Activated CD4-positive, alpha-beta T cell treated with anti-CD3 and anti-CD28 coated beads, Interleukin-2, amount 10 ng/mL, durations not matched to agents 24 days and 14 days (primary cell): ENCODE results near the gene SMIM24. TPM values are rescaled to one million over a fixed set of nuclear protein-coding genes. Genes with fewer than 3 reads are reported as not detected.

ENCODE experiments used
- DNase-seq: peaks from one replicate; pipeline ENCODE4 v3.0.0; 2022
- H3K27ac Mint-ChIP-seq: one replicate; pipeline ENCODE4 v1.8.0; 2022; ENCODE audit warnings: mild to moderate bottlenecking, mixed read lengths
- H3K27me3 Mint-ChIP-seq: one replicate; pipeline ENCODE4 v1.8.0; 2022; ENCODE audit warnings: mixed read lengths
- H3K36me3 Mint-ChIP-seq: one replicate; pipeline ENCODE4 v1.8.0; 2022; ENCODE audit warnings: low read depth, mild to moderate bottlenecking, mixed read lengths
- H3K4me1 Mint-ChIP-seq: one replicate; pipeline ENCODE4 v1.8.0; 2021; ENCODE audit warnings: mixed read lengths
- H3K4me3 Mint-ChIP-seq: one replicate; pipeline ENCODE4 v1.8.0; 2022; ENCODE audit warnings: mild to moderate bottlenecking, moderate library complexity, mixed read lengths
- H3K9me3 Mint-ChIP-seq: one replicate; pipeline ENCODE4 v1.8.0; 2021; ENCODE audit warnings: mixed read lengths
- intact Hi-C: fragments of 100-400 bp; cut with micrococcal nuclease; formaldehyde crosslinking; loops from one replicate; pipeline ENCODE4 v1.15.1; 2023
- total RNA-seq: library from RNA; stranded (reverse); gene quantifications from 2 replicates; pipeline ENCODE4 v1.2.3, GENCODE V29; 2022

The SMIM24 gene
- total RNA-seq, 1 donor from 2014 or later: not detected

GRCh38 chr19:3520166-3521103 is 40.1 kb upstream of the SMIM24 start:
- H3K36me3 Mint-ChIP-seq: peaks cover 16% of the 10 kb centered on the region
- no peak overlapping the region for H3K27ac Mint-ChIP-seq
- H3K27me3 Mint-ChIP-seq: no peaks in the 10 kb centered on the region
- H3K9me3 Mint-ChIP-seq: no peaks in the 10 kb centered on the region
- H3K4me1 Mint-ChIP-seq: peaks cover 5% of the 10 kb centered on the region
- intact Hi-C loops: no loop called here
- DNase-seq: no peak
- no peak overlapping the region for H3K4me3 Mint-ChIP-seq

- H3K4me3 Mint-ChIP-seq: no peak overlapping the region
- no peaks in the 10 kb centered on the region for H3K27me3 Mint-ChIP-seq
- no peak overlapping the region for H3K27ac Mint-ChIP-seq
- intact Hi-C loops: no loop called here
- no peak for DNase-seq
- no peaks in the 10 kb centered on the region for H3K9me3 Mint-ChIP-seq
- peaks cover 13% of the 10 kb centered on the region for H3K36me3 Mint-ChIP-seq
- H3K4me1 Mint-ChIP-seq: peaks cover 5% of the 10 kb centered on the region
These were observed 38.8 kb upstream of the SMIM24 start for GRCh38 chr19:3519126-3519525.

GRCh38 chr19:3518659-3519058 is 38.3 kb upstream of the SMIM24 start:
- intact Hi-C loops: no loop called here
- H3K27ac Mint-ChIP-seq: no peak overlapping the region
- no peaks in the 10 kb centered on the region for H3K9me3 Mint-ChIP-seq
- no peak for DNase-seq
- H3K4me3 Mint-ChIP-seq: no peak overlapping the region
- H3K27me3 Mint-ChIP-seq: no peaks in the 10 kb centered on the region
- peaks cover 5% of the 10 kb centered on the region for H3K4me1 Mint-ChIP-seq
- peaks cover 9% of the 10 kb centered on the region for H3K36me3 Mint-ChIP-seq

GRCh38 chr19:3518255-3518654 is 37.9 kb upstream of the SMIM24 start:
- Mint-ChIP-seq H3K27ac (no peak overlapping the region), H3K4me1 (peaks cover 5% of the 10 kb centered on the region), H3K27me3 (no peaks in the 10 kb centered on the region), H3K4me3 (no peak overlapping the region), H3K36me3 (peaks cover 7% of the 10 kb centered on the region), H3K9me3 (no peaks in the 10 kb centered on the region)
- intact Hi-C loops: no loop called here
- no peak for DNase-seq

- no peaks in the 10 kb centered on the region for H3K27me3 Mint-ChIP-seq
- no peak for DNase-seq
- peaks cover 7% of the 10 kb centered on the region for H3K36me3 Mint-ChIP-seq
- intact Hi-C loops: no loop called here
- peaks cover 5% of the 10 kb centered on the region for H3K4me1 Mint-ChIP-seq
- H3K27ac Mint-ChIP-seq: no peak overlapping the region
- no peak overlapping the region for H3K4me3 Mint-ChIP-seq
- no peaks in the 10 kb centered on the region for H3K9me3 Mint-ChIP-seq
These were observed 37.3 kb upstream of the SMIM24 start for GRCh38 chr19:3517638-3518037.

- DNase-seq: no peak
- Mint-ChIP-seq H3K27ac (no peak overlapping the region), H3K4me1 (peaks cover 5% of the 10 kb centered on the region), H3K36me3 (peaks cover 4% of the 10 kb centered on the region), H3K9me3 (no peaks in the 10 kb centered on the region), H3K4me3 (no peak overlapping the region), H3K27me3 (no peaks in the 10 kb centered on the region)
- intact Hi-C loops: no loop called here
These were observed 36.4 kb upstream of the SMIM24 start for GRCh38 chr19:3516675-3517207.

- no peak overlapping the region for H3K4me3 Mint-ChIP-seq
- no peak for DNase-seq
- H3K27ac Mint-ChIP-seq: no peak overlapping the region
- intact Hi-C loops: no loop called here
- peaks cover 2% of the 10 kb centered on the region for H3K36me3 Mint-ChIP-seq
- no peaks in the 10 kb centered on the region for H3K27me3 Mint-ChIP-seq
- no peaks in the 10 kb centered on the region for H3K9me3 Mint-ChIP-seq
- H3K4me1 Mint-ChIP-seq: peaks cover 5% of the 10 kb centered on the region
These were observed 35.6 kb upstream of the SMIM24 start for GRCh38 chr19:3515891-3516422.

GRCh38 chr19:3514930-3515329 is 34.6 kb upstream of the SMIM24 start:
- H3K36me3 Mint-ChIP-seq: peaks cover 2% of the 10 kb centered on the region
- no peak overlapping the region for H3K4me3 Mint-ChIP-seq
- no peaks in the 10 kb centered on the region for H3K27me3 Mint-ChIP-seq
- H3K4me1 Mint-ChIP-seq: peaks cover 6% of the 10 kb centered on the region
- intact Hi-C loops: no loop called here
- no peak overlapping the region for H3K27ac Mint-ChIP-seq
- DNase-seq: no peak
- no peaks in the 10 kb centered on the region for H3K9me3 Mint-ChIP-seq

GRCh38 chr19:3513229-3514140 is 33.2 kb upstream of the SMIM24 start:
- H3K4me1 Mint-ChIP-seq: peaks cover 18% of the 10 kb centered on the region
- intact Hi-C loops: no loop called here
- no peak overlapping the region for H3K4me3 Mint-ChIP-seq
- H3K27me3 Mint-ChIP-seq: no peaks in the 10 kb centered on the region
- no peak overlapping the region for H3K27ac Mint-ChIP-seq
- no peaks in the 10 kb centered on the region for H3K9me3 Mint-ChIP-seq
- DNase-seq: no peak
- peaks cover 8% of the 10 kb centered on the region for H3K36me3 Mint-ChIP-seq

GRCh38 chr19:3512562-3513228 is 32.4 kb upstream of the SMIM24 start:
- no peak for DNase-seq

GRCh38 chr19:3511506-3512251 is 31.4 kb upstream of the SMIM24 start:
- Mint-ChIP-seq H3K27ac (no peak overlapping the region), H3K4me3 (no peak overlapping the region), H3K4me1 (peaks cover 23% of the 10 kb centered on the region), H3K9me3 (no peaks in the 10 kb centered on the region), H3K27me3 (no peaks in the 10 kb centered on the region), H3K36me3 (peaks cover 16% of the 10 kb centered on the region)
- no peak for DNase-seq
- intact Hi-C loops: no loop called here

More at GRCh38 chr19:3512562-3513228, 32.4 kb upstream of the SMIM24 start:
- no peaks in the 10 kb centered on the region for H3K27me3 Mint-ChIP-seq
- no peak overlapping the region for H3K4me3 Mint-ChIP-seq
- peaks cover 20% of the 10 kb centered on the region for H3K4me1 Mint-ChIP-seq
- H3K27ac Mint-ChIP-seq: no peak overlapping the region
- intact Hi-C loops: no loop called here
- peaks cover 10% of the 10 kb centered on the region for H3K36me3 Mint-ChIP-seq
- H3K9me3 Mint-ChIP-seq: no peaks in the 10 kb centered on the region

GRCh38 chr19:3510727-3511126 is 30.4 kb upstream of the SMIM24 start:
- no peak for DNase-seq
- intact Hi-C loops: no loop called here
- Mint-ChIP-seq H3K9me3 (no peaks in the 10 kb centered on the region), H3K36me3 (peaks cover 16% of the 10 kb centered on the region), H3K4me3 (no peak overlapping the region), H3K27ac (no peak overlapping the region), H3K27me3 (no peaks in the 10 kb centered on the region), H3K4me1 (peaks cover 23% of the 10 kb centered on the region)

GRCh38 chr19:3509566-3509989 is 29.3 kb upstream of the SMIM24 start:
- DNase-seq: no peak
- Mint-ChIP-seq H3K9me3 (no peaks in the 10 kb centered on the region), H3K4me3 (peak overlapping the region; percentile 34), H3K27ac (peak overlapping the region; percentile 51), H3K36me3 (peaks cover 16% of the 10 kb centered on the region), H3K27me3 (no peaks in the 10 kb centered on the region), H3K4me1 (peaks cover 28% of the 10 kb centered on the region)
- intact Hi-C loops: no loop called here
